ENCODE data around the gene MCOLN2. TPM values are rescaled to one million over a fixed set of nuclear protein-coding genes. Genes with fewer than 3 reads are reported as not detected.

Gene MCOLN2
- total and polyA plus RNA-seq, 2 of the 4 experiments (the other 2 are of a cell fraction) = 0.43 to 0.54 TPM

GRCh38 chr1:84889437-84889836, 107.5 kb downstream of the MCOLN2 start:
- Histone ChIP-seq H4K8ac (ENCODE audit: low read depth in 2 of 2, low read length in 2 of 2) (no peak overlapping the region), H2BK5ac (ENCODE audit: low read depth, low read length, poor library complexity, severe bottlenecking) (no peak overlapping the region), H3K9me3 (ENCODE audit: control insufficient read depth, insufficient read depth, low read length) (no peaks in the 10 kb centered on the region), H2BK120ac (ENCODE audit: low read depth, low read length) (no peak overlapping the region), H3K27ac (ENCODE audit: insufficient read depth, low read length) (no peak overlapping the region), H2BK20ac (ENCODE audit: low read depth, low read length) (no peak overlapping the region), H2AK5ac (ENCODE audit: low read depth, low read length) (no peak overlapping the region), H3K23ac (ENCODE audit: low read depth, low read length) (no peak overlapping the region), H3K4me3 (ENCODE audit: insufficient read depth, low read depth, low read length) (no peak overlapping the region), H2AK9ac (replicated peaks; ENCODE audit: low read depth, low read length, poor library complexity) (no peak overlapping the region), H3K79me1 (ENCODE audit: low read depth in 1 of 2, low read length in 2 of 2) (no peaks in the 10 kb centered on the region), H4K20me1 (ENCODE audit: insufficient read depth, low read length) (no peaks in the 10 kb centered on the region), H3K4me1 (ENCODE audit: control insufficient read depth, insufficient read depth, low read length) (peaks cover 3% of the 10 kb centered on the region), H3K9me1 (ENCODE audit: insufficient read depth, low read length) (peaks cover 2% of the 10 kb centered on the region; the same call in 1 of the 2 replicates), H4K5ac (ENCODE audit: low read depth, low read length) (no peak overlapping the region), H3K4ac (ENCODE audit: low read depth, low read length) (no peak overlapping the region), H3K56ac (ENCODE audit: extremely low read depth, insufficient read depth, low read length) (no peak overlapping the region), H3K14ac (replicated peaks; ENCODE audit: low read depth, low read length) (no peak overlapping the region), H2BK15ac (ENCODE audit: low read depth, low read length) (no peak overlapping the region), H2AFZ (replicated peaks; ENCODE audit: low read length, poor library complexity) (no peak overlapping the region), H3K4me2 (ENCODE audit: low read depth, low read length) (no peak overlapping the region), H3K18ac (ENCODE audit: low read depth, low read length) (no peak overlapping the region), H4K91ac (ENCODE audit: insufficient read depth, low read depth, low read length) (no peak overlapping the region), H3K27me3 (ENCODE audit: control insufficient read depth, insufficient read depth, low read length) (peaks cover 23% of the 10 kb centered on the region), H3K9ac (ENCODE audit: low read depth, low read length) (no peak overlapping the region), H3K36me3 (ENCODE audit: control insufficient read depth, insufficient read depth, low read length) (no peaks in the 10 kb centered on the region)
- ATAC-seq (ENCODE audit: low read depth) = no peak
- no peak for DNase-seq
- WGBS, 2 experiments (ENCODE audit: extremely low coverage in 2 of 2, insufficient read length in 1 of 2) = no CpG with 5 or more reads among the region's 5 CpGs
- dilution Hi-C loops (cut with HindIII; ENCODE audit: low sequenced_read_pairs, unreplicated experiment) = no loop called here
- ChIA-PET POLR2A (ENCODE audit: unreplicated experiment) (interaction anchor here (0.6 kb wide), 1 partner anchor 8 kb away, joined by 14 read pairs; no protein-coding TSS in a partner anchor), CTCF (interaction anchor here (1.1 kb wide), 1 partner anchor 9 kb away, joined by 3 read pairs; no protein-coding TSS in a partner anchor)
- in situ Hi-C loops (cut with MboI; ENCODE audit: low sequenced_read_pairs) = no loop called here
- intact Hi-C loops (cut with micrococcal nuclease) = no loop called here
- BruUV-seq (replicated peaks) = no TSS peak
- no peak for TF ChIP-seq RCOR1 (IDR thresholded peaks at IDR 0.05; ENCODE audit: insufficient replicate concordance, low read length)
- TF ChIP-seq ELK1 (IDR thresholded peaks at IDR 0.05; ENCODE audit: borderline replicate concordance, low read depth, low read length) = no peak
- TF ChIP-seq MXI1 (IDR thresholded peaks at IDR 0.05; ENCODE audit: borderline replicate concordance, low read depth, low read length) = no peak
- no peak for TF ChIP-seq MAFK (IDR thresholded peaks at IDR 0.05; ENCODE audit: low read depth, low read length)
- TF ChIP-seq MAZ (IDR thresholded peaks at IDR 0.05; ENCODE audit: borderline replicate concordance, low read depth, low read length) = no peak
- TF ChIP-seq USF2 (IDR thresholded peaks at IDR 0.05; ENCODE audit: low read depth, low read length) = no peak
- TF ChIP-seq RFX5 (IDR thresholded peaks at IDR 0.05; ENCODE audit: low read depth, low read length) = no peak
- TF ChIP-seq CHD1 (IDR thresholded peaks at IDR 0.05; ENCODE audit: low read depth, low read length) = no peak
- TF ChIP-seq FOS (IDR thresholded peaks at IDR 0.05; ENCODE audit: low read depth, low read length) = no peak
- TF ChIP-seq RAD21 (IDR thresholded peaks at IDR 0.05; ENCODE audit: low read length) = no peak
- no peak for TF ChIP-seq CTCF (conservative IDR thresholded peaks at IDR 0.05; ENCODE audit: low read depth, low read length)
- no peak for TF ChIP-seq SMC3 (IDR thresholded peaks at IDR 0.05; ENCODE audit: low read depth, low read length)
- TF ChIP-seq POLR2A (IDR thresholded peaks at IDR 0.05; ENCODE audit: low read depth, low read length) = no peak
- no peak for TF ChIP-seq NFE2L2 (IDR thresholded peaks at IDR 0.05; ENCODE audit: low read depth, low read length)
- TF ChIP-seq BHLHE40 (IDR thresholded peaks at IDR 0.05; ENCODE audit: low read depth, low read length) = no peak

Data from IMR-90 (cell line).